ENCODE results near the gene THAP10.

Gene THAP10

GRCh38 chr15:70852501-70853317, 39.5 kb downstream of the THAP10 start:
- Histone ChIP-seq H3K4me2 (ENCODE audit: low read length) (no peak overlapping the region), H3F3A (ENCODE audit: control insufficient read depth, insufficient read depth) (no peaks in the 10 kb centered on the region)

GRCh38 chr15:70851889-70852288, 40.3 kb downstream of the THAP10 start:
- Histone ChIP-seq H3K9me2 (replicated peaks; ENCODE audit: control insufficient read depth, low read length) (no peaks in the 10 kb centered on the region), H3F3A (ENCODE audit: control insufficient read depth, insufficient read depth) (no peaks in the 10 kb centered on the region), H3K27ac (ENCODE audit: low read depth, low read length) (no peak overlapping the region), H3K4me2 (ENCODE audit: low read length) (no peak overlapping the region), H4K20me1 (ENCODE audit: control insufficient read depth, insufficient read depth, low read depth, low read length) (no peaks in the 10 kb centered on the region), H3K9me3 (ENCODE audit: control insufficient read depth, insufficient read depth, low read length) (no peaks in the 10 kb centered on the region), H3K79me2 (ENCODE audit: control insufficient read depth, low read length) (no peaks in the 10 kb centered on the region), H3K27me3 (ENCODE audit: control insufficient read depth, low read length) (peaks cover 5% of the 10 kb centered on the region; the same call in 1 of the 2 replicates), H3K4me3 (ENCODE audit: low read length) (no peak overlapping the region), H3K36me3 (ENCODE audit: control insufficient read depth, low read length) (no peaks in the 10 kb centered on the region), H3K4me1 (ENCODE audit: control insufficient read depth, low read length) (no peaks in the 10 kb centered on the region)
- no peak for TF ChIP-seq CTCF (IDR thresholded peaks at IDR 0.05; ENCODE audit: low read depth, low read length, poor library complexity, severe bottlenecking)
- TF ChIP-seq EZH2phosphoT487 (IDR thresholded peaks at IDR 0.05; ENCODE audit: borderline replicate concordance, low read length) = no peak

More at GRCh38 chr15:70852501-70853317, 39.5 kb downstream of the THAP10 start:
- H3K27ac ChIP-seq (ENCODE audit: low read depth, low read length) = no peak overlapping the region
- peaks cover 5% of the 10 kb centered on the region; the same call in 1 of the 2 replicates for H3K27me3 ChIP-seq (ENCODE audit: control insufficient read depth, low read length)
- H3K4me1 ChIP-seq (ENCODE audit: control insufficient read depth, low read length) = no peaks in the 10 kb centered on the region
- H4K20me1 ChIP-seq (ENCODE audit: control insufficient read depth, insufficient read depth, low read depth, low read length) = no peaks in the 10 kb centered on the region
- H3K79me2 ChIP-seq (ENCODE audit: control insufficient read depth, low read length) = no peaks in the 10 kb centered on the region
- H3K9me3 ChIP-seq (ENCODE audit: control insufficient read depth, insufficient read depth, low read length) = no peaks in the 10 kb centered on the region
- H3K36me3 ChIP-seq (ENCODE audit: control insufficient read depth, low read length) = no peaks in the 10 kb centered on the region
- no peaks in the 10 kb centered on the region for H3K9me2 ChIP-seq (replicated peaks; ENCODE audit: control insufficient read depth, low read length)
- TF ChIP-seq EZH2phosphoT487 (IDR thresholded peaks at IDR 0.05; ENCODE audit: borderline replicate concordance, low read length) (no peak), CTCF (IDR thresholded peaks at IDR 0.05; ENCODE audit: low read depth, low read length, poor library complexity, severe bottlenecking) (no peak)
- H3K4me3 ChIP-seq (ENCODE audit: low read length) = no peak overlapping the region

GRCh38 chr15:70845602-70846360, 46.5 kb downstream of the THAP10 start:
- Histone ChIP-seq H3F3A (ENCODE audit: control insufficient read depth, insufficient read depth) (no peaks in the 10 kb centered on the region), H3K9me2 (replicated peaks; ENCODE audit: control insufficient read depth, low read length) (no peaks in the 10 kb centered on the region), H3K4me2 (ENCODE audit: low read length) (no peak overlapping the region), H3K9me3 (ENCODE audit: control insufficient read depth, insufficient read depth, low read length) (no peaks in the 10 kb centered on the region), H3K4me3 (ENCODE audit: low read length) (no peak overlapping the region), H3K36me3 (ENCODE audit: control insufficient read depth, low read length) (no peaks in the 10 kb centered on the region), H3K27me3 (ENCODE audit: control insufficient read depth, low read length) (peaks cover 2% of the 10 kb centered on the region; the same call in 1 of the 2 replicates), H3K79me2 (ENCODE audit: control insufficient read depth, low read length) (no peaks in the 10 kb centered on the region), H4K20me1 (ENCODE audit: control insufficient read depth, insufficient read depth, low read depth, low read length) (no peaks in the 10 kb centered on the region), H3K27ac (ENCODE audit: low read depth, low read length) (no peak overlapping the region), H3K4me1 (ENCODE audit: control insufficient read depth, low read length) (no peaks in the 10 kb centered on the region)
- TF ChIP-seq CTCF (IDR thresholded peaks at IDR 0.05; ENCODE audit: low read depth, low read length, poor library complexity, severe bottlenecking) = no peak
- TF ChIP-seq EZH2phosphoT487 (IDR thresholded peaks at IDR 0.05; ENCODE audit: borderline replicate concordance, low read length) = no peak

Measured in DOHH2 (cell line).